Hepatocyte (in vitro differentiated cells): Measurements from ENCODE around the gene ATP6V1D. TPM values are rescaled to one million over a fixed set of nuclear protein-coding genes. Genes with fewer than 3 reads are reported as not detected.

Source experiments
- DNase-seq: peaks from one replicate; pipeline ENCODE4 v3.0.0-alpha.2; 2016; ENCODE audit warnings: low spot score
- H2AFZ ChIP-seq: fragments of 200-600 bp; sonication (generic); 2 replicates; pipeline ENCODE4 v1.6.0; 2016; ENCODE audit warnings: antibody characterized with exemption, mild to moderate bottlenecking
- H3K27ac ChIP-seq: fragments of 200-600 bp; sonication (generic); 2 replicates; pipeline ENCODE4 v1.5.1; 2016; ENCODE audit warnings: mild to moderate bottlenecking
- H3K27me3 ChIP-seq: fragments of 200-600 bp; sonication (generic); 2 replicates; pipeline ENCODE4 v1.6.1; 2016
- H3K36me3 ChIP-seq: fragments of 200-600 bp; sonication (generic); replicated peaks from 2 replicates; pipeline ENCODE4 v1.5.1; 2016; ENCODE audit warnings: low read depth; ENCODE audit not compliant: insufficient read depth
- H3K4me1 ChIP-seq: fragments of 200-600 bp; sonication (generic); 2 replicates; pipeline ENCODE4 v1.5.1; 2016; ENCODE audit warnings: mild to moderate bottlenecking, moderate library complexity; ENCODE audit not compliant: insufficient read depth
- H3K4me2 ChIP-seq: fragments of 200-600 bp; sonication (generic); 2 replicates; pipeline ENCODE4 v1.6.0; 2016
- H3K4me3 ChIP-seq: fragments of 200-600 bp; sonication (generic); 2 replicates; pipeline ENCODE4 v1.5.1; 2016; ENCODE audit warnings: mild to moderate bottlenecking
- H3K79me2 ChIP-seq: fragments of 200-600 bp; sonication (generic); 2 replicates; pipeline ENCODE4 v1.6.0; 2017; ENCODE audit warnings: mild to moderate bottlenecking
- H3K9me2 ChIP-seq: fragments of 200-600 bp; sonication (generic); replicated peaks from 2 replicates; pipeline ENCODE4 v1.6.0; 2017; ENCODE audit warnings: mild to moderate bottlenecking; ENCODE audit not compliant: insufficient read depth
- H3K9me3 ChIP-seq: fragments of 200-600 bp; sonication (generic); 2 replicates; pipeline ENCODE4 v1.5.1; 2016; ENCODE audit warnings: low read depth, mild to moderate bottlenecking
- H4K20me1 ChIP-seq: fragments of 200-600 bp; sonication (generic); 2 replicates; pipeline ENCODE4 v1.6.0; 2016; ENCODE audit warnings: mild to moderate bottlenecking; ENCODE audit not compliant: insufficient read depth, poor library complexity, severe bottlenecking
- EZH2 ChIP-seq: fragments of 200-600 bp; sonication (generic); IDR thresholded peaks from 2 replicates; pipeline ENCODE4 v1.6.1; 2016; ENCODE audit warnings: antibody characterized with exemption, mild to moderate bottlenecking, borderline replicate concordance
- EZH2phosphoT487 ChIP-seq: fragments of 200-600 bp; sonication (generic); IDR thresholded peaks from one replicate; pipeline ENCODE4 v1.6.1; 2018; ENCODE audit warnings: antibody characterized with exemption, mild to moderate bottlenecking, low read depth, moderate library complexity; ENCODE audit not compliant: unreplicated experiment, severe bottlenecking
- WGBS: methylation state at CpG from one replicate; pipeline ENCODE4 v1.1.6; 2016; ENCODE audit warnings: low lambda C conversion rate; ENCODE audit errors: missing lambda C conversion rate; 5-methylcytosine and 5-hydroxymethylcytosine counted together
- polyA plus RNA-seq: library from polyadenylated mRNA; unstranded; fragments of >200 nt; fragmentation: Nextera tagmentation; extraction: Ambion mirVana; gene quantifications from 2 replicates; pipeline ENCODE4 v1.2.1, GENCODE V29; 2016
- total RNA-seq: library from RNA; depleted of rRNA; stranded (reverse); fragments of >200 nt; gene quantifications from 2 replicates; pipeline ENCODE4 v1.2.3, GENCODE V29; 2014
- TF ChIP-seq, protein P1 (sequence below): fragments of 200-600 bp; sonication (generic); IDR thresholded peaks from 2 replicates; pipeline ENCODE4 v1.5.1; 2016; ENCODE audit warnings: antibody characterized with exemption, mild to moderate bottlenecking; ENCODE audit not compliant: poor library complexity

The ATP6V1D gene
- total and polyA plus RNA-seq, 2 experiments from 2014 or later: 86.7 to 145 TPM

GRCh38 chr14:67377916-67378315 lies 18.3 kb upstream of the ATP6V1D start:
- Histone ChIP-seq H4K20me1 (no peaks in the 10 kb centered on the region), H3K4me3 (no peak overlapping the region), H3K4me1 (no peaks in the 10 kb centered on the region), H3K4me2 (no peak overlapping the region), H3K36me3 (peaks cover 6% of the 10 kb centered on the region), H3K9me2 (no peaks in the 10 kb centered on the region), H3K27me3 (no peaks in the 10 kb centered on the region), H3K9me3 (no peaks in the 10 kb centered on the region), H3K79me2 (no peaks in the 10 kb centered on the region), H3K27ac (no peak overlapping the region), H2AFZ (no peak overlapping the region)
- no peak for TF ChIP-seq EZH2phosphoT487
- no peak for DNase-seq

DNA sequence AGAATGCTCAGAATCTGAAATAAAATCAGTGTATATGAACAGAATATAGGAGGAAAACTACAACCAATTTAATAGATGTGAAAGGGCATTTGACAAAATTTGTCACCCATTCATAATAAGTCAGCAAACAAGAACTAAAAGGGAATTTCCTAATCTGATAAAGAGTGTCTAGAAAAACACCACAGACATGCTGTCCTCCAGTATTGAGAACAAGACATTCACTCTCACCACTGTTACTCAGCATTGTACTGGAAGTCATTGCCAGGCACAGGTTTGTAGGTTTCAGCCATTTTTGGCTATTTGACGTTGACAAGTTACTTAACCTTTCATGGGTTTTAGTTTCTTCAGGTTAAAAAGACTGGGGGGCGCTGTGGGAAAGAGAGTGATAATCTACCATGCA lies 13.7 kb upstream of the ATP6V1D start:
- Histone ChIP-seq H3K27me3 (no peaks in the 10 kb centered on the region), H3K9me2 (no peaks in the 10 kb centered on the region), H3K4me3 (no peak overlapping the region), H3K4me2 (no peak overlapping the region), H3K27ac (no peak overlapping the region), H4K20me1 (no peaks in the 10 kb centered on the region), H2AFZ (no peak overlapping the region), H3K4me1 (no peaks in the 10 kb centered on the region), H3K79me2 (peaks cover 16% of the 10 kb centered on the region), H3K36me3 (no peaks in the 10 kb centered on the region), H3K9me3 (no peaks in the 10 kb centered on the region)
- DNase-seq: no peak
- WGBS: 85% methylated on average over 2 of the region's 2 CpGs
- TF ChIP-seq, protein P1, sequence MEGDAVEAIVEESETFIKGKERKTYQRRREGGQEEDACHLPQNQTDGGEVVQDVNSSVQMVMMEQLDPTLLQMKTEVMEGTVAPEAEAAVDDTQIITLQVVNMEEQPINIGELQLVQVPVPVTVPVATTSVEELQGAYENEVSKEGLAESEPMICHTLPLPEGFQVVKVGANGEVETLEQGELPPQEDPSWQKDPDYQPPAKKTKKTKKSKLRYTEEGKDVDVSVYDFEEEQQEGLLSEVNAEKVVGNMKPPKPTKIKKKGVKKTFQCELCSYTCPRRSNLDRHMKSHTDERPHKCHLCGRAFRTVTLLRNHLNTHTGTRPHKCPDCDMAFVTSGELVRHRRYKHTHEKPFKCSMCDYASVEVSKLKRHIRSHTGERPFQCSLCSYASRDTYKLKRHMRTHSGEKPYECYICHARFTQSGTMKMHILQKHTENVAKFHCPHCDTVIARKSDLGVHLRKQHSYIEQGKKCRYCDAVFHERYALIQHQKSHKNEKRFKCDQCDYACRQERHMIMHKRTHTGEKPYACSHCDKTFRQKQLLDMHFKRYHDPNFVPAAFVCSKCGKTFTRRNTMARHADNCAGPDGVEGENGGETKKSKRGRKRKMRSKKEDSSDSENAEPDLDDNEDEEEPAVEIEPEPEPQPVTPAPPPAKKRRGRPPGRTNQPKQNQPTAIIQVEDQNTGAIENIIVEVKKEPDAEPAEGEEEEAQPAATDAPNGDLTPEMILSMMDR: no peak
- no peak for TF ChIP-seq EZH2phosphoT487
- no peak for TF ChIP-seq EZH2

DNA sequence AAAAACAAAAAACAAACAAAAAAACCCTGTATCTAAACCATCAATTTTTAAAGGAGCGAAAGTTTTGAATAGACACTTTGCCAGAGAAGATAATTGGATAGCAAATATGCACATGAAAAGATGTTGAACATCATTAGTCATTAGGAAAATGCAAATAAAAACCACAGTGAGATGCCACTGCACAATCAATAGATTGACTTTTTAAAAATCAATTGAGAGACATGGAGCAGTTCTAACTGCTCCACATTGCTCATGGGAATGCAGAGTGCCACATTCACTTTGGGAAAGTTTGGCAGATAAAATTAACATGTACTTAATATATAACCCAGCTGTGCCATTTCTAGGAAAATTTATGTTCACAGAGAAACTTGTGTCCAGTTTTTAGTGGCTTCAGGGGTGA lies 13.2 kb upstream of the ATP6V1D start:
- H3K27me3 ChIP-seq: no peaks in the 10 kb centered on the region
- no peak overlapping the region for H3K27ac ChIP-seq
- H3K79me2 ChIP-seq: peaks cover 16% of the 10 kb centered on the region
- DNase-seq: no peak
- no peak overlapping the region for H2AFZ ChIP-seq
- no peaks in the 10 kb centered on the region for H3K9me2 ChIP-seq
- no peaks in the 10 kb centered on the region for H4K20me1 ChIP-seq
- 90% methylated on average over 1 of the region's 1 CpG for WGBS
- no peaks in the 10 kb centered on the region for H3K4me1 ChIP-seq
- H3K4me3 ChIP-seq: no peak overlapping the region
- TF ChIP-seq EZH2: no peak
- TF ChIP-seq EZH2phosphoT487: no peak
- TF ChIP-seq, protein P1: no peak
- H3K36me3 ChIP-seq: no peaks in the 10 kb centered on the region
- no peaks in the 10 kb centered on the region for H3K9me3 ChIP-seq
- no peak overlapping the region for H3K4me2 ChIP-seq

DNA sequence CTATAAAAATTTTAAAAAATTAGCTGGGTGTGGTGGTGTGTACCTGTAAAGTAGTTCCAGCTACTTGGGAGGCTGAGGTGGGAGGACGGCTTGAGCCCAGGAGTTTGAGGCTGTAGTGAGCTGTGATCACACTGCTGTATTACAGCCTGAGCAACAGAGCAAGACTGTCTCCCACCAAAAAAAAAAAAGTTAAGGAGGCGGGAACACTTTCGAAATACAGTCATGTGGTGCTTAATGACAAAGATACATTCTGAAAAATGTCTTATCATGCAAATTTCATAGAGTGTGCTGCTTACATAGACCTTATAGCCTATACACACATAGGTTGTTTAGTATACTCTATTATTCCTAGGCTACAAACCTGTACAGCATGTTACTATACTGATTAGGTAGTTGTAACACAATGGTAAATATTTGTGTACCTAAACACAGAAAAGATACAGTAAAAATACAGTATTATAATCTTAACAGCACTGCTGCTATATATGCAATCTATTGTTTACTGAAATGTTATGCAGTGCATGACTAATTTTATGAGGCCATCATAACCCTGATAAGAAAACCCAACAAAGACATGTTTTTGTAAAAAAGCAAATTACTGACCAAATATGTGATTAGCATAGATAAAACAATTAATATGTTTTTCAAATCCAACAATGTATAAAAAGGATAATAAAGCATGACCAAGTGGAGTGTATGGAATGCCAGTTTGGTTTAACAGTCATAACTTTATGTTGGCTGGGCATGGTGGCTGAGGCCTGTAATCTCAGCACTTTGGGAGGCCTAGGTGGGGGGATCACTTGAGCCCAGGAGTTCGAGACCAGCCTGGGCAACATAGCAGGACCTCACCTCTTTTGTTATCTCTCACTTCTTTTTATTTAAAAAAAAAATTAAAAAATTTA lies 11.9 kb upstream of the ATP6V1D start:
- DNase-seq: no peak
- 92% methylated on average over 4 of the region's 4 CpGs for WGBS
- no peak overlapping the region for H3K4me2 ChIP-seq
- H3K9me2 ChIP-seq: no peaks in the 10 kb centered on the region
- no peaks in the 10 kb centered on the region for H3K27me3 ChIP-seq
- H4K20me1 ChIP-seq: no peaks in the 10 kb centered on the region
- no peak overlapping the region for H3K4me3 ChIP-seq
- no peaks in the 10 kb centered on the region for H3K4me1 ChIP-seq
- H3K36me3 ChIP-seq: no peaks in the 10 kb centered on the region
- H3K79me2 ChIP-seq: peaks cover 26% of the 10 kb centered on the region
- H3K9me3 ChIP-seq: no peaks in the 10 kb centered on the region
- TF ChIP-seq EZH2: no peak
- TF ChIP-seq, protein P1: no peak
- no peak for TF ChIP-seq EZH2phosphoT487
- no peak overlapping the region for H3K27ac ChIP-seq
- H2AFZ ChIP-seq: no peak overlapping the region
